ENCODE results near the gene GRAP2.
"Not testable (repeated sequence)": the region's sequence is repeated elsewhere in the genome, so short reads cannot be mapped to it uniquely, and the experiment has no call there.

GRAP2 gene

DNA sequence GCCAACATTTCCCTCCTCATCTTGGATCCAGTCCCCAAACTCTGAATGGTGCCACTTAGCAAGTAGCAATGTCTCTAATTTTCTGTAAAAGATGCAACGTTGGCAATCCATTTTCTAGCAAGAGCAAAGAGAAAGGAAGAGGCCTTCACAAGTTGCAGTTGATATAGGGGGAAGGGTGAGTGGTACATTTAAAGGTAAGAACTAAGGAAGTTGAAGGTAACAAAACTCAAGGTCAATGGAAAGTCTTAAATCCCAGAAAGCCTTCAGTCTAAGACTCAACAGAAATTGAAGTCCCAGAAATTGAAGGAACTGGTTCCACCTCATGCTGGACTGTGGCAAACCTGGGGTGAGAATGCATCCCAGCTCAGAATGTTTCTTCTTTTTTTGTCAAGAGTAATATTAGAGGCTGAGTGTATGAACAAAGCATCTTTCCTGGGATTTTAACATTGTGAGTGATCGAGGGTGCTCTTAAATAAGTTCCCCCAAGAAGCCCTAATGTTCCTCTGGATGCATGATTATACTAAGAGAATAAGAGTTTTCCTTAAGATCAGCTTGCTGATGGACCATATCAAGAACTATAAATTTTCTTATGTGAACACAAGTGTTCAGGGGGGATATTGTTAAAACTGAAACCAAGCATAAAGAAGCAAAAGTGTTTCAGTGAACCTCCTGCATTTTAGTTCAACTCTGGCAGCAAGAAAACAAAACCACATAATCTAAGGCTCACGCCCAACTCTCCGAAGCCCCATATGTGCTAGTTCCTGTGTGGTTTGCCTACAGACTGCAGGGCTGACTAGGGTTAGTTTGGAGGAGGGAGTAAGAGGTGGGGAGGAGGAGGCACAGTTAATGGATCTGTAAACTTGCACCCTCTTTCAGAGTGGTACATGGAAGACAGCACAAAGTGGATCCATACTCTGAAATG, at the start of gene GRAP2:
Gene GRAP2, plus strand, starts transcription at position 779 of the 922 bp plus-strand sequence. CDS start 46,023 bp downstream, outside the sequence.
- in situ Hi-C loops (cut with MboI; ENCODE audit: low sequenced_read_pairs, unreplicated experiment) = no loop called here
- TF ChIP-seq, protein P1, sequence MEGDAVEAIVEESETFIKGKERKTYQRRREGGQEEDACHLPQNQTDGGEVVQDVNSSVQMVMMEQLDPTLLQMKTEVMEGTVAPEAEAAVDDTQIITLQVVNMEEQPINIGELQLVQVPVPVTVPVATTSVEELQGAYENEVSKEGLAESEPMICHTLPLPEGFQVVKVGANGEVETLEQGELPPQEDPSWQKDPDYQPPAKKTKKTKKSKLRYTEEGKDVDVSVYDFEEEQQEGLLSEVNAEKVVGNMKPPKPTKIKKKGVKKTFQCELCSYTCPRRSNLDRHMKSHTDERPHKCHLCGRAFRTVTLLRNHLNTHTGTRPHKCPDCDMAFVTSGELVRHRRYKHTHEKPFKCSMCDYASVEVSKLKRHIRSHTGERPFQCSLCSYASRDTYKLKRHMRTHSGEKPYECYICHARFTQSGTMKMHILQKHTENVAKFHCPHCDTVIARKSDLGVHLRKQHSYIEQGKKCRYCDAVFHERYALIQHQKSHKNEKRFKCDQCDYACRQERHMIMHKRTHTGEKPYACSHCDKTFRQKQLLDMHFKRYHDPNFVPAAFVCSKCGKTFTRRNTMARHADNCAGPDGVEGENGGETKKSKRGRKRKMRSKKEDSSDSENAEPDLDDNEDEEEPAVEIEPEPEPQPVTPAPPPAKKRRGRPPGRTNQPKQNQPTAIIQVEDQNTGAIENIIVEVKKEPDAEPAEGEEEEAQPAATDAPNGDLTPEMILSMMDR (IDR thresholded peaks at IDR 0.05; ENCODE audit: borderline replicate concordance, control extremely low read depth, extremely low read depth, insufficient read depth, missing control alignments) = no peak
- peak; percentile 54 for DNase-seq (ENCODE audit: low spot score)

DNA sequence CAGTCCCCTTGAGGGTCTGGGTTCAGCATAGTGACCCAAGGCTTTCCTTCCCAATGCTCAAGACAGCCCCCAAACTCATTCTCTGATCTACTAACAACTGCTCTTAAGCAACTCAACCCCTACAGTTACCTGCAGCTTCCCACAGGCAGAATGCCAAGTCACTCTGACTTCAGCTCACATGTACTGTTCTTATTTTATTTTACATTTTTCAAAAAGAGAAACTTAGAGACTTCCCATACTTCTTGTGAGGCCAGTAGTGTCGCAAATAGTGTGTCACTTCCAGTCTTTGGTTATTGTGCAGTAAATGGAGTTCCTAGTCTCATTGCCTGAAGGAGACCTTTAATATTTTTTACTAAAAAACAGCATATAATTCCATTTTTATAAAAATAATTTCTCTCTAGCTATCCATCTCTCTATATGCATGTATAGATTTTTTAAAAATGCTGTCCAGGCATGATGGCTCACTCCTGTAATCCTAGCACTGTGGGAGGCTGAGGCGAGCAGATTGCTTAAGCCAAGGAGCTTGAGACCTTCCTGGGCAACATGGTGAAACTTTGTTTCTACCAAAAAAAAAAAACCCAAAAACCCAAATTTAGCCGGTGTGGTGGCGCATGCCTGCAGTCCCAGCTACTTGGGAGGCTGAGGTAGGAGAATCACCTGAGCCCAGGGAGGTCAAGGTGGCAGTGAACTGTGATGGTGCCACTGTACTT, 49.1 kb upstream of the GRAP2 start:
- TF ChIP-seq, protein P1 (IDR thresholded peaks at IDR 0.05; ENCODE audit: borderline replicate concordance, control extremely low read depth, extremely low read depth, insufficient read depth, missing control alignments) = no peak
- in situ Hi-C loops (cut with MboI; ENCODE audit: low sequenced_read_pairs, unreplicated experiment) = no loop called here
- no peak for DNase-seq (ENCODE audit: low spot score)

DNA sequence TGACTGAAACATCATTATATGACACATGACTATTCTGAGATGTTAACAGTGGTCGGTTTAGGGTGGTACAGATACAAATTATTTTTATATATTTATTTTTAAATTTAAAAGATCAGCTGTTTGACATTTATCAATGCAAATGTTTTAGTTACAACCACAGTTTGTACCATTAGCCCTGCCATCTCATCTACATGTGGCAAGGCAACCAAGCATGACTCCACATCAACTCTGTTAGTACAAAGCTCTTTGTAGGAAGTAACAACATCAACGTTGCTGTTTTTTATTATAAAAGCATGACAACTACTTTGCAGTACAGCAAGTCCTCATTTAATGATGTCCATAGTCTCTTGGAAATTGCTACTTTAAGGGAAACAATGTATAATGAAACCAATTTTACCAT, 48.1 kb upstream of the GRAP2 start:
- TF ChIP-seq, protein P1 (IDR thresholded peaks at IDR 0.05; ENCODE audit: borderline replicate concordance, control extremely low read depth, extremely low read depth, insufficient read depth, missing control alignments) = no peak
- in situ Hi-C loops (cut with MboI; ENCODE audit: low sequenced_read_pairs, unreplicated experiment) = no loop called here
- DNase-seq (ENCODE audit: low spot score) = no peak

DNA sequence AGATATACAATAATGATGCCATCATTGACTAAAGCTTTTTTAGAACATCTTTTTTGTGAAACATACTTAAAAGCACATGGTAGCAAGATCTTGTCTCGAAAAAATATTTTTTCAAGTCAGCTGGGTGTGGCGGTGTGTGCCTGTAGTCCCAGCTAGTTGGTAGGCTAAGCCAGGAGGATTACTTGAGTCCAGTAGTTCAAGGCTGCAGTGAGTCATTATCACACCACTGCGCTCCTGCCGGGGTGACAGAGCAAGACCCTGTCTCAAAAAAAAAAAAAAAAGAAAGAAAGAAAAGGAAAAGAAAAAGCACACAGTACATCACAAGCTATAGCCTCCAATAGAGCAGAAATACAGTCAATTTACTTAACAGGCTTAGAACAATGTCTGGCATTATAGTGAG, 44.3 kb upstream of the GRAP2 start:
- in situ Hi-C loops (cut with MboI; ENCODE audit: low sequenced_read_pairs, unreplicated experiment) = no loop called here
- DNase-seq (ENCODE audit: low spot score) = no peak
- TF ChIP-seq, protein P1 (IDR thresholded peaks at IDR 0.05; ENCODE audit: borderline replicate concordance, control extremely low read depth, extremely low read depth, insufficient read depth, missing control alignments) = no peak

DNA sequence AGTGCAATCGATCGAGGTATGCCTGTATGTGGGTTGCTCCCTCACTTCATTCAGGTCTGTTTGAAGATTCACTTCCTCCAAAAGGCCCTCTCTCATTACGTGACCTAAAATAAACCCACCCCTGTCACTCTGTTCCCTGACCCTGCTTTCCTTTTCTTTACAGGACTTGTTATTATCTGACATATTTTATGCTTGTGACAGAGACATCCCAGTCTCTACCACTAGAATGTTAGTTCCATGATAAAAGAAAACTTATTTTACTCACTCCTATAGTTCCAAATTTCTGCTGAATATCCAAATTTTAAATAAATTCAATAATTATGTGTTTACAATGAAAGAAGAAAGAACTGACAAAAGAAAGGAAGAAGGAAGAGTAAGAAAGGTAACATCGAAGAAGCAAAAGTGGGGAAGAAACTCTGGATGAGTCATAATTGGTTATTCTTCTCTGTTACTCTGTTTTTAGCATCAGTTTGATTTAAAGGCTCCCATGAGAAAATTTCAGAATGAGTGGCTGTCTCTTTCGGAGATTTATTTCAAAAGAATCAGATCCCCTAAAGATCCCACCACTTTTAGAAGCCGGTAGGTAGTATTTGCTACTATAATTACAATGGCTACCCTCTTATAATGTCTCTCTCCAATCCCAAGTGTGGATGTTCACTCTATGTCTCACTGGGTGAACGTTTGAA, 40.8 kb upstream of the GRAP2 start:
- in situ Hi-C loops (cut with MboI; ENCODE audit: low sequenced_read_pairs, unreplicated experiment) = no loop called here
- DNase-seq (ENCODE audit: low spot score) = peak; percentile 67
- TF ChIP-seq, protein P1 (IDR thresholded peaks at IDR 0.05; ENCODE audit: borderline replicate concordance, control extremely low read depth, extremely low read depth, insufficient read depth, missing control alignments) = no peak

DNA sequence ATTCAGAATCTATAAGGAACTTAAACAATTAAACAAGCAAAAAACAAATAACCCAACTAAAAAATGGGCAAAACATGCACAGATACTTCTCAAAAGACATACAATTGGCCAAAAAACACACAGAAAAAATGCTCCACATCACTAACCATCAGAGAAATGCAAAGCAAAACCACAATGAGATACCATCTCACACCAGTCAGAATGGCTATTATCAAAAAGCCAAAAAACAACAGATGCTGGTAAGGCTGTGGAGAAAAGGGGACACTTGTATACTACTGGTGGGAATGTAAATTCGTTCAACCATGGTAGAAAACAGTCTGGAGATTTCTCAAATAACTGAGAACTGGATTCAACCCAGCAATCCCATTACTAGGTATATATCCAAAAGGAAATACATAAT, 32.1 kb upstream of the GRAP2 start:
- in situ Hi-C loops (cut with MboI; ENCODE audit: low sequenced_read_pairs, unreplicated experiment) = no loop called here
- TF ChIP-seq, protein P1 (IDR thresholded peaks at IDR 0.05; ENCODE audit: borderline replicate concordance, control extremely low read depth, extremely low read depth, insufficient read depth, missing control alignments) = no peak
- DNase-seq (ENCODE audit: low spot score) = no peak

DNA sequence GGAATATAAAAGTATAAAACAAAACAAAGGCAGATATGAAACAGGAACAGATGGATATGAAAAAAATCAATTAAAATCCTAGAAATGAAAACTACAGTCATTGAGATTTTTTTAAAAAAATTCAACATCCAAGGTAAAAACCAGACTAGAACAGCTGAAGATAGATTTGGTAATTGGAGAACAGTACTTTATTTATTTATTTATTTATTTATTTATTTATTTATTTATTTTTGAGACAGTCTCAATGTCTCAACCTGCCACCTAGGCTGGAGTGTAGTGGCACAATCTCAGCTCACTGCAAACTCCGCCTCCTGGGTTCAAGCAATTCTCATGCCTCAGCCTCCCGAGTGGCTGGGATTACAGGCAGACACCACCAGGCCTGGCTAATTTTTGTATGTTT, 31.1 kb upstream of the GRAP2 start:
- DNase-seq (ENCODE audit: low spot score); in situ Hi-C loops (cut with MboI; ENCODE audit: low sequenced_read_pairs, unreplicated experiment): not testable (repeated sequence)
